BJ (cell line): ENCODE data around the gene SERPINE1. TPM values are rescaled to one million over a fixed set of nuclear protein-coding genes. Genes with fewer than 3 reads are reported as not detected.

Experiments used
- CTCF ChIA-PET: fragments of 350-600 bp; formaldehyde crosslinking; extraction: SDS; loops from one replicate; lab custom pipeline; 2021; ENCODE audit warnings: antibody characterized with exemption, inconsistent platforms; lab: Yijun Ruan, JAX
- POLR2A ChIA-PET: fragments of 300-600 bp; sonication (Branson Sonifier 250); formaldehyde crosslinking; extraction: SDS; loops from one replicate; lab custom pipeline; 2021; ENCODE audit warnings: antibody characterized with exemption; lab: Charles Lee
- DNase-seq: peaks from one replicate; pipeline ENCODE4 v3.0.0-alpha.2; 2011; ENCODE audit warnings: low read depth
- H3K27me3 ChIP-seq: 2 replicates; pipeline ENCODE4 v1.6.0; 2011; ENCODE audit warnings: low read length; ENCODE audit not compliant: control insufficient read depth, insufficient read depth
- H3K36me3 ChIP-seq: 2 replicates; pipeline ENCODE4 v1.5.1; 2011; ENCODE audit warnings: low read length; ENCODE audit not compliant: control insufficient read depth, insufficient read depth
- H3K4me3 ChIP-seq: 2 replicates; pipeline ENCODE4 v1.5.1; 2011; ENCODE audit warnings: low read depth, mild to moderate bottlenecking, control low read depth, low read length
- CTCF ChIP-seq: IDR thresholded peaks from 2 replicates; pipeline ENCODE4 v1.5.1; 2011; ENCODE audit warnings: low read depth, mild to moderate bottlenecking, control low read depth, inconsistent platforms, low read length, moderate library complexity; ENCODE audit not compliant: insufficient read depth
- polyA plus RNA-seq: library from polyadenylated mRNA; depleted of rRNA; stranded (reverse); fragments of >200 nt; gene quantifications from 2 replicates; pipeline ENCODE4 v1.2.3, GENCODE V29; 2011

Gene SERPINE1
- polyA plus RNA-seq, 1 experiment, result 1,433 TPM

- Histone ChIP-seq H3K36me3 (no peaks in the 10 kb centered on the region), H3K4me3 (no peak overlapping the region), H3K27me3 (no peaks in the 10 kb centered on the region)
- no peak for TF ChIP-seq CTCF
- DNase-seq, result no peak
- POLR2A ChIA-PET, result no interaction called here
- CTCF ChIA-PET, result interaction anchor here (0.8 to 3.1 kb wide), 7 partner anchors 11 to 228 kb away, joined by 3 to 15 read pairs (median 3); partner anchors contain the start of genes ACHE and TRIM56
These were observed 3.8 kb upstream of the SERPINE1 start for GRCh38 chr7:101122933-101123702.

GRCh38 chr7:101123703-101124068 lies 3.2 kb upstream of the SERPINE1 start:
- no peaks in the 10 kb centered on the region for H3K36me3 ChIP-seq
- POLR2A ChIA-PET, result no interaction called here
- no peak for TF ChIP-seq CTCF
- no peak overlapping the region for H3K4me3 ChIP-seq
- H3K27me3 ChIP-seq, result no peaks in the 10 kb centered on the region
- DNase-seq, result no peak
- CTCF ChIA-PET, result interaction anchor here (0.9 to 3.1 kb wide), 4 partner anchors 29 to 229 kb away, joined by 3 to 15 read pairs (median 6); partner anchors contain the start of genes ACHE and TRIM56

GRCh38 chr7:101124376-101125056 lies 2.4 kb upstream of the SERPINE1 start:
- peak; percentile 89 for DNase-seq
- CTCF ChIA-PET, result interaction anchor here (1.0 to 3.1 kb wide), 2 partner anchors 10 to 29 kb away, joined by 3 to 15 read pairs; no protein-coding TSS in a partner anchor
- POLR2A ChIA-PET, result interaction anchor here (0.5 kb wide), 1 partner anchor 23 kb away, joined by 6 read pairs; no protein-coding TSS in a partner anchor

GRCh38 chr7:101125989-101126650 lies 784 bp upstream of the SERPINE1 start:
- H3K4me3 ChIP-seq, result no peak overlapping the region
- H3K36me3 ChIP-seq, result peaks cover 7% of the 10 kb centered on the region
- no peaks in the 10 kb centered on the region for H3K27me3 ChIP-seq
- DNase-seq, result no peak
- ChIA-PET POLR2A (interaction anchor here (0.6 to 2.0 kb wide), 4 partner anchors 8 to 231 kb away, joined by 3 to 20 read pairs (median 4); partner anchors contain the start of gene ACHE), CTCF (interaction anchor here (0.7 to 4.3 kb wide), 8 partner anchors 9 to 67 kb away, joined by 3 to 27 read pairs (median 4); partner anchors contain the start of gene TRIM56)
- TF ChIP-seq CTCF, result no peak

More at GRCh38 chr7:101124376-101125056, 2.4 kb upstream of the SERPINE1 start:
- Histone ChIP-seq H3K4me3 (no peak overlapping the region), H3K27me3 (no peaks in the 10 kb centered on the region), H3K36me3 (no peaks in the 10 kb centered on the region)
- TF ChIP-seq CTCF, result no peak
